ENCODE results near the gene UCMA.
"Not testable (repeated sequence)": the region's sequence is repeated elsewhere in the genome, so short reads cannot be mapped to it uniquely, and the experiment has no call there.

UCMA gene

DNA sequence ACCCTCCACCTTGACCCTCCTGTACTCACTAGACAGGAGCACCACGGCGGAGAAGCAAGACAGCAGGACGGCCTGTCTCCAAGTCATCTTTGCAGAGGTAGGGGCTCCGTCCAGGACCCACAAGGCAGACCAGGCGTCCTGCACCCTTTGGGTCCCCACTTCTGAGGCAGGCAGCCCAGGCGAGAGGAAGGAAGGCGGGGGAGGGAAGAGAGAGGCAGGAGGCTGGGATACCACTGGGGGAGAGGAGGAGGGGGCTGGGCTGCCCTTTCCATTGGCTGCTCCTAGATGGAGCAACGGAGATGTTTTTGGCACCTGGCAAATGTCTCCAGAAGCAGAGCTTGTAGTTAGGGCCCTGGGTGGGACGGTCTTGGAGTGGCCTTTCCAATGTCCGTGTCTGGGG, at the start of gene UCMA:
Gene UCMA (minus strand): TSS at position 203 of the 400 bp plus-strand sequence. CDS start 116 bp downstream, at position 87.
- DNase-seq, result no peak

- DNase-seq, result not testable (repeated sequence)
Observed at GRCh38 chr10:13282348-13282747, 48.2 kb upstream of the UCMA start.

DNA sequence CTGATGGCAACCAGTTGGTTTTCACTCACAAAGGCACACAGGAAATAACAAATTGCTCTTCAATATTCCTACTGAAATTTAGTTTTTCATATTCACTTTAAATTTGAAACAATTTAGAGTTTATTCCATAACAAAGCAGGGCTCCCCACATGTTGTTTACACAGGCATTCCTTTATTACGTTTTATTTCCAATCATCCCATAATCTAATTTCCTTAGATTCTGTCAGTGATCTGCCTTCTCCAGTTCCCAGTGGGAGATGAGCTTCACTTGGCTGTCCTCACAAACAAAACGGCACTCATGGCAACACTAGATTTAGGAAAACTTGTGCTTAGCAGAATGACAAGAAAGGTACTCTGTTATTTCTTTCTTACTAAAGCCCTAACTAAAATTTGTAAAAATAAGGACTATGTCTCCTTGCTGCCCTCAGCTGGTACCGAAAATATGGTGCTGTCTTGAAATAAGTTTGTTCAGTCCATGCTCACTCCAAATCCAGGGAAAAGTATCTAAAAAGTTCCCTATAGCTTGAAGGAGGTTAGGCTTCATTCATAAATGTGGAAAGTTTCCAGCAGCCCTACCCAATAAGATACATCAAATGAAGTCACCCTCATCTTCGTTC, 42.7 kb upstream of the UCMA start:
- DNase-seq, result no peak

DNA sequence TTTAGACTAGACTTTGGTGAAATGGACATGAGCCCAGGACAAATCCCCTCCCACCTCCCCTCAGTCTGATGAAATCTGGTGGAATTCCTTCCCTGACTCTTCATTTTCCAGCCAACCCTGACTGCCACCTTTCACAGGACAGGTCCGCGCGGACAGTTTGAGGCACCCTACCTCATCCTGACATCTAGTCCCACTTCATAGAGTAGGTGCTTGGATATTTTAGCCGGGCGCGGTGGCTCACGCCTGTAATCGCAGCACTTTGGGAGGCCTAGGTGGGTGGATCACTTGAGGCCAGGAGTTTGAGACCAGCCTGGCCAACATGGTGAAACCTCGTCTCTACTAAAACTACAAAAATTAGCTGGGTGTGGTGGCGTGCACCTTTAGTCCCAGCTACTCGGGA, 42.0 kb upstream of the UCMA start:
- DNase-seq, result not testable (repeated sequence)

DNA sequence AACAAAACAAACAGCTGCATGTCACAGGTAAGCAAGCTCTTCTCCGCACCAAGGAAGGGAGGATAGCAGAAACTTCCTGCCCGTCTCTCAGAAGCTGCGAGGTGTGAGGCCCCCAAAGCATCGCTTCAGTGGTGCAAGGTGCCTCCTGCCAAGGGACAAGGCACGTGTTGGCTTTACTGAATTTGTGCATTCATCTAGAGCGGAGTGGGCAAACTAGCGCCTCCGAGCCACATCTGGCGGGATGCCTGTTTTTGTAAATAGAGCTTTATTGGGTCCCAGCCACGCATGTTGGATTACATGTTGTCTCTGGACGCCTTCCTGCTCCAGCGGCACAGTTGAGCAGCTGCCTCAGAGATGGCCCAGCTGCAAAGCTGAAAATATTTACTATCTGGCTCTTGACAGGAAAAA, 38.0 kb upstream of the UCMA start:
- DNase-seq, result no peak

DNA sequence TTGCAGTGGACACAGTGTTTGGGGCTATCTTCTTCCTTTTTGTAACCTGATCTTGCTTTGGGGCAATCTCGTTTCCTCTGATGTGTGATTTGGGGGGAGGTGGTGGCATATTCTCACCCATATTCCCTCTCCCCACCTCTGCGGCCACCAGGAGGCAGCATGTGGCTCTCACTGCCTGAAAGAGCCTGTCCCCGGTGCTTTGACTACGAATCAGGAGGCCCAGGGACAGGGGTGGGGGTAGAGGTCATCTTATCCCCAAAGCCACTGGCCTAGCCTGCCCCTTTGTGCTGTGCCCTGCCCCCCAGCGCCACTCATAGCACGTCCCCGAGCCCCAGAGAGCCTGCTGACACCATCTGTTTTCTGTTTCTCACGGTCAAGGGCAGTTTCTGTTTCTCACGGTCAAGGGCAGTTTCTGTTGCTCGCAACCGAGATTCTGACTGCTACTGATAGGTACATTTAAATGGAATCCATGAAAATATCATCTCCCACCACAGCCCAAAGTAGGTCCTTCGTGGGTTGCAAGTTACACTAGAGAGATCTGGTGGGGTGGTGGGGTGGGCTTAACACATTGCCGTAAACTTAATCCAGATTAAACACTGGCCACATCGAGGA, 37.5 kb upstream of the UCMA start:
- DNase-seq, result peak; percentile 70

GRCh38 chr10:13270877-13271551, 36.8 kb upstream of the UCMA start:
- no peak for DNase-seq

DNA sequence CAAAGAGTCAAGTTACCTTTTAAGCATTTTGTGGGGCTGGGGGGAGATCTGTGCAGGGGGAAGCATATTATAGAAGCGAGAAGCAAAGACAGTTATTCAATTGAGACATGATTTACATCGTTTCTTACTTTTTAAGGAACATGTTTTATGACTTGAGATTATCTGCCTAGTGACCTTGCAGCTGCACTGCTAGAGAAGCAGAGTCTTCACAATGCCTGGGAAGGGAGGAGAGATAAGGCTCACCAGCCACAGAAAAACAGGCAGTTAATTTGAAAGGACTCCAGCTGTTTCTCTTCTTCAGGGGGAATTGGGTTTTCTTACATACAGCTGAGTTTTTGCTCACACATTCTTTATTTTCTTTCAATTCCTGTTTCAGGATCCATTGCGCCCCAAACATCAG, 34.7 kb upstream of the UCMA start:
- no peak for DNase-seq

- no peak for DNase-seq
Observed at GRCh38 chr10:13268310-13268709, 34.1 kb upstream of the UCMA start.

GRCh38 chr10:13263591-13263990, 29.4 kb upstream of the UCMA start:
- no peak for DNase-seq

DNA sequence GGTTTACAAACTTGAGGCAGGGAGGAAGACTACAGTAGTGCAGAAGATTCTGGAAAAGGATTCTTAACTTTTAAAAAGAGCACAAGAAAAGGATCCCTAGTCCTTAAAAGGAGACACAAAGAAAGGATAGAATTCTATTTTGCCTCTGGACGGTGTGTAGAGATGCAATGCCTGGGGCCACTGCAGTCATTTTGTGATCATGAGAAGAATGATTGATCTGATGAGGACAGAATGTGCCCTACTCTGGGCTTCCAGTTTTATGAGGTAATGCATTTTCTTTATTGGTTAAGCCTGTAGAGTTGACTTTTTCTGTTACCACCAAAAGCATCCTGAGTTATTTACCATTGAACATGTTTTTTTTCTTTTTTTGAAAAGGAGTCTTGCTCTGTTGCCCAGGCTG, 28.3 kb upstream of the UCMA start:
- no peak for DNase-seq

DNA sequence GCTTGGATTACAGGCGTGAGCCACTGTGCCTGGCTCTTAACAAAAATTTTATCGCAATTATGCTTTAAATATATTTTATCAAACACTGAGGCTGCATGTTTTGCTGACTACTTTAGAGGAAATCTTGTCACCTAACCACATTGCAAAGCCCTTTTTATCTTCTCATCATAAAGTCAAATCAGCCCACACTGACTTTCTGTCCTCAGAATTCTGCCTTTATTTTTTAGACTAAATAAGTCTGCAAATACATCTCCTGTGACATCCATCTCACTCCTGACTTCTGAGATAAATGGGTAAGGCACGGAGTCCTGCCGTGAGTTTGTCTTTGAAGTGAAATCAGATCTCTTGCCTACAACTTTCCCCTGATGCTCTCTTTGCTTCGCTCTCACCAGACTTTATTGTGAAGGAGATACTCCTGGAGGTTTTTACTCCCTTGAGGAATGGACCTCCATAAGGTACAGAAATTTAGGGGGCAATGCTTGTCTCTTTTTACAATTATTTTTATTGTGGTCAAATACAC, 23.5 kb upstream of the UCMA start:
- no peak for DNase-seq

DNA sequence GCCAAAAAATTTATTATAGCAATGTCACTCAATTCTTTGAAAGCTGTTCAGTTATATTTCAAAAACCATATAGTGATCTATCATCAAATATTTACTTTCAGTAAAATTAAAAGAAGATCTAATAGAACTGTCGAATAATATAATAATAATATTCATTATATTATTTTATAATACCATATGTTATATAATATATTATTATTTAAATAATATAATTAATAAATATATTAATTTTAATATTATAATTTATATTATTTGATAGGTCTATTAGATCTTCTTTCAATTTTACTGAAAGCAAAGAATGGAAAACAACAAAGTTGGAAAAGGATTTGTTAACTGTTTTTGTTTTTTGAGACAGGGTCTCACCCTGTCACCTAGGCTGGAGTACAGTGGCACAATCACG, 22.5 kb upstream of the UCMA start:
- no peak for DNase-seq

DNA sequence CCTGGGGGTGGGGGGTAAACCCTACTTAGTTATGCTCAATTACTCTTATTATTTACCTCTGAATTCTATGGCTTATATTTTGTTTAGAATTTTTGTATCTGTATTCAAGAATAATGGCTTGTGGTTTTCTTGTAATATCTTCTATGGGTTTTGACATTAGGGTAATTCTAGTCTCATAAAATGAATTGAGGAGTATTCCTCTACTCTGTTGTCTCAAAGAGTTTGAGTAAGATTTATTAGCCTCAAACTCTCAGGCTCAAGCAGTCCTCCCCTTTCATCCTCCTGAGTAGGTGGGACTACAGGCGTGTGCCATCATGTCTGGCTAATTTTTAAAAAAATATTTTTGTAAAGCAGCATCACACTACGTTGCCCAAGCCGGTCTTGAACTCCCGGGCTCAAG, 19.6 kb upstream of the UCMA start:
- DNase-seq, result no peak

DNA sequence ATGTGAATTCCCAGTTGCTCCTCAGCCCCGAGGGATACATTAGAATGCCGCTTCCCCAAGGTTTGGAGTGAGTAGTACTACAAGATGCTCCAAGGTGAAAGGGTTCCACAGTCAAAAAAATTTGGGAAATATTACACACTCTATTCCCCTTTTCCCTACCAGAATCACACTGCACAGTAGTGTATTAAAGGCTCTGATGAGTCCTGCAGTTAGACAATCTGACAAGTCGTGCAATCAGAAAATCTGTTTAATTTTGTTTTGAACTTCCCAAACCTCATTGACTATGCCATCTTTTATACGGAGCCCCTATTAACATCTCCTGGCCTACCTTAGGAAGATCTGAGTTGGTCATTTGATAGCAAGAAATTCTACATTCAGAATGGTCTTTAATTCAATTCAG, 13.6 kb upstream of the UCMA start:
- no peak for DNase-seq

DNA sequence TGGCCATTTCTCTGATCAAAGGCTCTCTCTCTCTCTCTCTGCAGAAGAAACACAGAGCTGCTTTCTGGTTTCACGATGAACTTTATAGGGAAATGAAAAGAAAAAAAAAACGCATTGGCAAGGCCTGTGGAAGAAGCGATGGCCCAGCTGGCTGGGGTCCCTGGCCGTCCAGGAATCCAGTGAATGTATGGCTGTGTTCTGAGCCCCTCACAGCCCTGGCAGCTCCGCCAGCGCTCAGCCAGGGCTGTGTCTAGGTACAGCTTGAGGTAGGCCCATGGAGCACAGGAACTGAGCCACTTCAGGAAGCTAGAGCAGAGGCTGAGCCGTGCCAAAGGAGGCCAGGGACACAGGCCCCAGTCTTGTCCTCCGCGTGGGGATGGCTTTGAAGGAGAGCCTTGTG, 13.1 kb upstream of the UCMA start:
- DNase-seq, result no peak

DNA sequence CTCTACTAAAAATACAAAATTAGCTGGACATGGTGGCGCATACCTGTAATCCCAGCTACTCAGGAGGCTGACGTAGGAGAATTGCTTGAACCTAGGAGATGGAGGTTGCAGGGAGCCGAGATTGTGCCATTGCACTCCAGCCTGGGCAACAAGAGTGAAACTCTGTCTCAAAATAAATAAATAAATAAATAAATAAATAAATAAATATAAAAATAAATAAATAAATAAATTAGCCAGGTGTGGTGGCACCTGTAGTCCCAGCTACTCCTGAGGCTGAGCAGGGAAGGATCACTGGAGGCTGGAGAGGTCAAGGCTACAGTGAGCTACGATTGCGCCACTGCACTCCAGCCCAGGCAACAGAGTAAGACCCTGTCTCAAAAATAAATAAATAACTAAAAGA, 8.1 kb upstream of the UCMA start:
- DNase-seq, result not testable (repeated sequence)

DNA sequence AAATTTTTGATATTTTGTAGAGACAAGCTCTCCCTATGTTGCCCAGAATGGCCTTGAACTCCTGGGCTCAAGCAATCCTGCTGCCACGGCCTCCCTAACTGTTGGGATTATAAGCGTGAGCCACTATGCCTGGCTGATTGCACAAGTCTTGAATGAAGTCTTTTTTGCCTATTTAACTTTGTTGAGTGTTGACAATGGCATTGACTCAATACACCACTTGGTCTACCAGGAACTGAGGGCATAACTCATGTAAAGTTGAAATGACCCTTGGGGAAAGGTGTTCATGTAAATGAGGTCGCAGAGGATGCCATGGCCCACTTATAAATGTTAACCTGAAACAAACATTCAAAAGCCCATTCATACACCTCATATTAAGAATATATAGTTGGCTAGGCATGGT, 7.4 kb upstream of the UCMA start:
- no peak for DNase-seq

- no peak for DNase-seq
Observed at GRCh38 chr10:13239923-13240322, 5.7 kb upstream of the UCMA start.

DNA sequence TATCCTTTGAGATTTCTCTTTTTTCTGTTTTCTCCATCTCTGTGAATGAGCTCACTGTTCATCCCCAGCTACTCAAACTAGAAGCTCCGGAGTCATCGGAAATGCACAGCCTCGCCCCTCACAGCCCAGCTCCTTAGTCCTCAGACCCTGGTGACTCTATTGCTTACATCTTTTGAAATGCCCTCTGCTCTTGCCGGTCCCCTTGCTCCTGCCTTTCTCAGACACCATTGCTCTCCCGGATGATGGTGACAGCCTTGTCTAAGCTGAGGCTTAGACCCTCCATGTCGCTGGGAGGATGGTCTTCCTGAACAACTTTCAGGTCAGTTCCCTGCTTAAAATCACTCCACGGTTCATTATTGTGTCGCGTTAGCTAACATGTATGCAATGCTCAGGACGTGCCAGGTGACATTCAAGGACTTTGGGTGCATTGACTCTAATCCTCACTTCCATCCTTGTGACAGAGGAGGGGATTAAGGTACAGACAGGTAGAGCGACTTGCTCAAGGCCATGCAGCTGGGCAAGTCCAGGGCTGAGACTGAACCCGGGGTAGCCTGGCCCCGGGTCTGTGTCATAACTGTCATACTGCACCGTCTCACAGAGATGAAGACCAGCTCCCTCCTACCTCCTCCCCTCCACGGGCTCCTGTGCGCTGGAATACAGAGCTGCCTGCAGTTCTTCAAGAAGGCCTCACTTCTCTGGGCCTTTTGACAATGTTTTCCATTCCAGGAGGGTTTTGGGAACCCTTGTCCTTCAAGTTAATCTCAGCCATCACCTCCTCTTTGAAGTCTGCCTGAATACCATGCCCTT, 4.3 kb upstream of the UCMA start:
- DNase-seq, result no peak

- no peak for DNase-seq
Observed at GRCh38 chr10:13236638-13237037, 2.5 kb upstream of the UCMA start.

- not testable (repeated sequence) for DNase-seq
Observed at GRCh38 chr10:13234736-13235135, 562 bp upstream of the UCMA start.

- DNase-seq, result no peak
Observed at GRCh38 chr10:13233358-13233757, 816 bp downstream of the UCMA start.

Data from activated T-cell treated with anti-CD3 and anti-CD28 coated beads, Interleukin-2, amount 50 U/mL, for 1 hour (primary cell).